ENCODE data around the gene MCM5.
A peak's percentile ranks its signal among the peaks of the same experiment; 100 is the strongest.

Gene MCM5

GRCh38 chr22:35368386-35368785, 31.6 kb upstream of the MCM5 start:
- DNase-seq (ENCODE audit: low read depth, low spot score), result no peak
- POLR2A ChIA-PET, result no interaction called here
- no peak overlapping the region for H3K4me3 ChIP-seq (ENCODE audit: low read depth, low read length)
- no peak for TF ChIP-seq CTCF (IDR thresholded peaks at IDR 0.05; ENCODE audit: insufficient read depth, low read length, missing control alignments)
- CTCF ChIA-PET, result interaction anchor here (0.8 to 1.9 kb wide), 3 partner anchors 10 to 62 kb away, joined by 3 to 8 read pairs (median 6); no protein-coding TSS in a partner anchor

- POLR2A ChIA-PET, result no interaction called here
- DNase-seq (ENCODE audit: low read depth, low spot score), result no peak
- no peak overlapping the region for H3K4me3 ChIP-seq (ENCODE audit: low read depth, low read length)
- CTCF ChIA-PET, result interaction anchor here (0.9 to 1.5 kb wide), 3 partner anchors 12 to 206 kb away, joined by 3 to 5 read pairs (median 3); no protein-coding TSS in a partner anchor
- TF ChIP-seq CTCF (IDR thresholded peaks at IDR 0.05; ENCODE audit: insufficient read depth, low read length, missing control alignments), result no peak
Observed at GRCh38 chr22:35369996-35370395, 29.9 kb upstream of the MCM5 start.

GRCh38 chr22:35373781-35374180, 26.2 kb upstream of the MCM5 start:
- TF ChIP-seq CTCF (IDR thresholded peaks at IDR 0.05; ENCODE audit: insufficient read depth, low read length, missing control alignments), result no peak
- CTCF ChIA-PET, result interaction anchor here (3.1 kb wide), 1 partner anchor 23 kb away, joined by 12 read pairs; no protein-coding TSS in a partner anchor
- POLR2A ChIA-PET, result interaction anchor here (0.6 kb wide), 1 partner anchor 10 kb away, joined by 3 read pairs; no protein-coding TSS in a partner anchor
- no peak overlapping the region for H3K4me3 ChIP-seq (ENCODE audit: low read depth, low read length)
- DNase-seq (ENCODE audit: low read depth, low spot score), result no peak

- no peak for TF ChIP-seq CTCF (IDR thresholded peaks at IDR 0.05; ENCODE audit: insufficient read depth, low read length, missing control alignments)
- ChIA-PET CTCF (interaction anchor here (1.0 to 3.3 kb wide), 2 partner anchors 24 to 691 kb away, joined by 4 to 15 read pairs; no protein-coding TSS in a partner anchor), POLR2A (interaction anchor here (0.7 kb wide), 1 partner anchor 252 kb away, joined by 3 read pairs; no protein-coding TSS in a partner anchor)
- DNase-seq (ENCODE audit: low read depth, low spot score), result no peak
- H3K4me3 ChIP-seq (ENCODE audit: low read depth, low read length), result no peak overlapping the region
Observed at GRCh38 chr22:35375031-35375430, 24.9 kb upstream of the MCM5 start.

- no peak for DNase-seq (ENCODE audit: low read depth, low spot score)
- TF ChIP-seq CTCF (IDR thresholded peaks at IDR 0.05; ENCODE audit: insufficient read depth, low read length, missing control alignments), result no peak
- no peak overlapping the region for H3K4me3 ChIP-seq (ENCODE audit: low read depth, low read length)
- ChIA-PET CTCF (interaction anchor here (0.9 to 3.3 kb wide), 3 partner anchors 25 to 690 kb away, joined by 4 to 15 read pairs (median 7); no protein-coding TSS in a partner anchor), POLR2A (no interaction called here)
Observed at GRCh38 chr22:35375526-35375925, 24.4 kb upstream of the MCM5 start.

- DNase-seq (ENCODE audit: low read depth, low spot score), result peak; percentile 85
- ChIA-PET POLR2A (interaction anchor here (0.5 kb wide), 1 partner anchor 24 kb away, joined by 3 read pairs; no protein-coding TSS in a partner anchor), CTCF (interaction anchor here (1.0 to 3.3 kb wide), 2 partner anchors 12 to 26 kb away, joined by 3 to 15 read pairs; no protein-coding TSS in a partner anchor)
- H3K4me3 ChIP-seq (ENCODE audit: low read depth, low read length), result no peak overlapping the region; the same call in 1 of the 2 replicates
- no peak for TF ChIP-seq CTCF (IDR thresholded peaks at IDR 0.05; ENCODE audit: insufficient read depth, low read length, missing control alignments)
Observed at GRCh38 chr22:35376728-35377472, 23.0 kb upstream of the MCM5 start.

Data from AG04449 (cell line).